ENCODE measurements around the gene SLC16A1. TPM values are rescaled to one million over a fixed set of nuclear protein-coding genes. Genes with fewer than 3 reads are reported as not detected.

The SLC16A1 gene
- total RNA-seq, 4 donors from 2014 or later, result 3.3 to 6.2 (median 5.5) TPM

- no peak overlapping the region for H3K4me3 ChIP-seq (replicated peaks in 1 of 3)
- TF ChIP-seq POLR2A (IDR thresholded peaks at IDR 0.05) (no peak), CTCF (IDR thresholded peaks at IDR 0.05) (no peak)
- no peak overlapping the region for H3K27ac ChIP-seq
- DNase-seq, result no peak
- intact Hi-C loops (cut with DNase I), result no loop called here
- 46 to 60% methylated on average over 2 of the region's 2 CpGs for WGBS, 2 donors
- no peaks in the 10 kb centered on the region for H3K27me3 ChIP-seq
- H3K9me3 ChIP-seq, result no peaks in the 10 kb centered on the region
- H3K36me3 ChIP-seq, result no peaks in the 10 kb centered on the region
- H3K4me1 ChIP-seq, result peaks cover 0 to 6% of the 10 kb centered on the region in 2 donors
Measured at GRCh38 chr1:112909847-112910246, 46.1 kb downstream of the SLC16A1 start.

- H3K4me1 ChIP-seq, result peaks cover 0 to 6% of the 10 kb centered on the region in 2 donors
- DNase-seq, result no peak
- TF ChIP-seq CTCF (IDR thresholded peaks at IDR 0.05) (no peak), POLR2A (IDR thresholded peaks at IDR 0.05) (no peak)
- H3K4me3 ChIP-seq (replicated peaks in 1 of 3), result no peak overlapping the region
- WGBS, 2 donors, result 78 to 93% methylated on average over 2 of the region's 2 CpGs
- no peaks in the 10 kb centered on the region for H3K27me3 ChIP-seq
- H3K9me3 ChIP-seq, result no peaks in the 10 kb centered on the region
- intact Hi-C loops (cut with DNase I), result no loop called here
- no peaks in the 10 kb centered on the region for H3K36me3 ChIP-seq
- peak overlapping the region in 1 of 3 donors; percentile 22 for H3K27ac ChIP-seq
Measured at GRCh38 chr1:112906150-112906698, 49.8 kb downstream of the SLC16A1 start.

GRCh38 chr1:112905395-112906149 lies 50.4 kb downstream of the SLC16A1 start:
- WGBS, 2 donors, result 64 to 67% methylated on average over 8 of the region's 8 CpGs
- Histone ChIP-seq H3K27me3 (no peaks in the 10 kb centered on the region), H3K4me3 (replicated peaks in 1 of 3) (no peak overlapping the region), H3K27ac (peak overlapping the region in 1 of 3 donors; percentile 22), H3K9me3 (no peaks in the 10 kb centered on the region), H3K36me3 (no peaks in the 10 kb centered on the region), H3K4me1 (peaks cover 0 to 6% of the 10 kb centered on the region in 2 donors)
- intact Hi-C loops (cut with DNase I), result no loop called here
- TF ChIP-seq POLR2A (IDR thresholded peaks at IDR 0.05) (no peak), CTCF (IDR thresholded peaks at IDR 0.05) (no peak)
- peak in 1 of 2 donors; percentile 10 for DNase-seq

GRCh38 chr1:112904831-112905261 lies 51.1 kb downstream of the SLC16A1 start:
- Histone ChIP-seq H3K36me3 (no peaks in the 10 kb centered on the region), H3K9me3 (no peaks in the 10 kb centered on the region), H3K4me1 (peaks cover 0 to 6% of the 10 kb centered on the region in 2 donors), H3K27ac (no peak overlapping the region), H3K27me3 (no peaks in the 10 kb centered on the region), H3K4me3 (replicated peaks in 1 of 3) (no peak overlapping the region)
- DNase-seq, result no peak
- intact Hi-C loops (cut with DNase I), result no loop called here
- no peak for TF ChIP-seq POLR2A (IDR thresholded peaks at IDR 0.05)
- TF ChIP-seq CTCF (IDR thresholded peaks at IDR 0.05), result no peak
- WGBS, 2 donors, result 69 to 70% methylated on average over 4 of the region's 4 CpGs

Measured in thyroid gland (tissue), 4 donors.